ENCODE data around the gene BAIAP2.

DNA sequence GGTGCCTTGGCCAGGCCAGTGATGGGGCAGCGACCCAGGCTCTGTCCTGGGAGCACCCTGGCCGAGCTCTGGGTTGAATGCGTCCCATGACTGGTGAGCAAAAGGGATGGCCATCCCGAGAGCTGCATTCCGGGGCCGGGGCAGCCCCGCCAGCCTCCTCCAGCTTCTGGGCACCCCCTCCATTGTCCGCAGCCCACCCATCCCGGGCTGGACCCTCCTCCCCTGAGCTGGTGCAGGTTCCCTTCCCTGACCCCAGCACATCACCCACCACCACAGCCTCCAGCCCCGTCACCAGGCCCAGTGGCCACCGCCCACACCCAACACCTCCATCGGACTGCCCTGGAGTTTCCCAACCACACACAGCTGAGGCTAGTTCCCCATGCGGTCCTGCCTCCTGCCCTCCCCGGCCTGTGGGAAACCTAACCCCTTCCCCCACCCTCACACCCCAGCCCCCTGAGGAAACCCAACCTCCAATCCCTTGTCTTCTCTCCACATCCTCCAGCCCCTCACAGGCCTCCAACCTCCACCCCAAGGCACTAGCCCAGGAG, 114.1 kb downstream of the BAIAP2 start:
- TF ChIP-seq, protein P1, sequence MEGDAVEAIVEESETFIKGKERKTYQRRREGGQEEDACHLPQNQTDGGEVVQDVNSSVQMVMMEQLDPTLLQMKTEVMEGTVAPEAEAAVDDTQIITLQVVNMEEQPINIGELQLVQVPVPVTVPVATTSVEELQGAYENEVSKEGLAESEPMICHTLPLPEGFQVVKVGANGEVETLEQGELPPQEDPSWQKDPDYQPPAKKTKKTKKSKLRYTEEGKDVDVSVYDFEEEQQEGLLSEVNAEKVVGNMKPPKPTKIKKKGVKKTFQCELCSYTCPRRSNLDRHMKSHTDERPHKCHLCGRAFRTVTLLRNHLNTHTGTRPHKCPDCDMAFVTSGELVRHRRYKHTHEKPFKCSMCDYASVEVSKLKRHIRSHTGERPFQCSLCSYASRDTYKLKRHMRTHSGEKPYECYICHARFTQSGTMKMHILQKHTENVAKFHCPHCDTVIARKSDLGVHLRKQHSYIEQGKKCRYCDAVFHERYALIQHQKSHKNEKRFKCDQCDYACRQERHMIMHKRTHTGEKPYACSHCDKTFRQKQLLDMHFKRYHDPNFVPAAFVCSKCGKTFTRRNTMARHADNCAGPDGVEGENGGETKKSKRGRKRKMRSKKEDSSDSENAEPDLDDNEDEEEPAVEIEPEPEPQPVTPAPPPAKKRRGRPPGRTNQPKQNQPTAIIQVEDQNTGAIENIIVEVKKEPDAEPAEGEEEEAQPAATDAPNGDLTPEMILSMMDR (conservative IDR thresholded peaks at IDR 0.05), result no peak
- TF ChIP-seq ZFX (IDR thresholded peaks at IDR 0.05), result no peak

Data from C4-2B (cell line).